ENCODE measurements around the gene DNAH9.

DNAH9 gene

DNA sequence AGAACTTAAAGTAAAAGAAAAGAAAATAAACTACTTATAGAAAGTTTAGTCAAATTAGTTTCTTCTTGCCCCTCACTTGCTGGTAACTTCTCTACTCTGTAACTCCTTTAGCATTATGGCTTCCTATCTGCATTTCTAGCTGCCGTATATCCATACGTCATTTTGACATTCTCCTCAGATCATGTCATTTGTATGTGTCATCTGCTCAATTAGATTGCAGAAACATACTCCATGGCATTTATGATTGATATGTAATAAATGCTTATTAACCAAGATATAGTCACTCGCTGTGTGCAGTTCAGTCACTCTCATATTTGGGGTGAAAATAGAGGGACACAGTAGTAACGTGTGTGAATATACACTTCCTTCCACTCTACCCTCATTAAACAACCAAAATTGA lies 295.6 kb downstream of the DNAH9 start:
- no peak for TF ChIP-seq EZH2phosphoT487 (IDR thresholded peaks at IDR 0.05; ENCODE audit: low read depth)
- no peak for TF ChIP-seq CTCF (IDR thresholded peaks at IDR 0.05; ENCODE audit: low read depth, low read length)
- H3K27me3 ChIP-seq (ENCODE audit: low read depth, low read length), result no peaks in the 10 kb centered on the region; the same call in 1 of the 2 replicates
- no peaks in the 10 kb centered on the region for H4K20me1 ChIP-seq (ENCODE audit: insufficient read depth, low read length)
- no peaks in the 10 kb centered on the region for H3K4me1 ChIP-seq (ENCODE audit: low read length)
- H3K4me2 ChIP-seq (ENCODE audit: low read length), result no peak overlapping the region
- H3K27ac ChIP-seq (ENCODE audit: low read length), result no peak overlapping the region
- H3K79me2 ChIP-seq (ENCODE audit: low read length), result no peaks in the 10 kb centered on the region
- no peaks in the 10 kb centered on the region for H3K36me3 ChIP-seq (replicated peaks; ENCODE audit: low read depth, low read length)
- no peaks in the 10 kb centered on the region for H3K9me3 ChIP-seq (ENCODE audit: insufficient read depth, low read length)
- no peak overlapping the region for H2AFZ ChIP-seq (ENCODE audit: low read depth, low read length)
- no peak overlapping the region for H3K4me3 ChIP-seq (ENCODE audit: low read length)
- H3K9ac ChIP-seq (ENCODE audit: low read length), result no peak overlapping the region

- H3K79me2 ChIP-seq (ENCODE audit: low read length), result no peaks in the 10 kb centered on the region
- H3K4me3 ChIP-seq (ENCODE audit: low read length), result no peak overlapping the region
- H3K4me2 ChIP-seq (ENCODE audit: low read length), result no peak overlapping the region
- H3K36me3 ChIP-seq (replicated peaks; ENCODE audit: low read depth, low read length), result no peaks in the 10 kb centered on the region
- no peak overlapping the region for H3K9ac ChIP-seq (ENCODE audit: low read length)
- H3K4me1 ChIP-seq (ENCODE audit: low read length), result no peaks in the 10 kb centered on the region
- H2AFZ ChIP-seq (ENCODE audit: low read depth, low read length), result no peak overlapping the region
- no peaks in the 10 kb centered on the region for H3K27me3 ChIP-seq (ENCODE audit: low read depth, low read length)
- H3K9me3 ChIP-seq (ENCODE audit: insufficient read depth, low read length), result no peaks in the 10 kb centered on the region
- H4K20me1 ChIP-seq (ENCODE audit: insufficient read depth, low read length), result no peaks in the 10 kb centered on the region
- no peak overlapping the region for H3K27ac ChIP-seq (ENCODE audit: low read length)
- TF ChIP-seq CTCF (IDR thresholded peaks at IDR 0.05; ENCODE audit: low read depth, low read length) (no peak), EZH2phosphoT487 (IDR thresholded peaks at IDR 0.05; ENCODE audit: low read depth) (no peak)
These were observed 297.9 kb downstream of the DNAH9 start for GRCh38 chr17:11896199-11896598.

- TF ChIP-seq CTCF (IDR thresholded peaks at IDR 0.05; ENCODE audit: low read depth, low read length) (no peak), EZH2phosphoT487 (IDR thresholded peaks at IDR 0.05; ENCODE audit: low read depth) (no peak)
- Histone ChIP-seq H3K36me3 (replicated peaks; ENCODE audit: low read depth, low read length) (no peaks in the 10 kb centered on the region), H3K27ac (ENCODE audit: low read length) (no peak overlapping the region)
These were observed 300.4 kb downstream of the DNAH9 start for GRCh38 chr17:11898526-11899235.

GRCh38 chr17:11899537-11899942 lies 301.3 kb downstream of the DNAH9 start:
- no peak overlapping the region for H3K4me2 ChIP-seq (ENCODE audit: low read length)
- H3K27me3 ChIP-seq (ENCODE audit: low read depth, low read length), result no peaks in the 10 kb centered on the region
- no peaks in the 10 kb centered on the region for H3K79me2 ChIP-seq (ENCODE audit: low read length)
- no peak overlapping the region for H3K4me3 ChIP-seq (ENCODE audit: low read length)
- H3K9ac ChIP-seq (ENCODE audit: low read length), result no peak overlapping the region
- no peaks in the 10 kb centered on the region for H4K20me1 ChIP-seq (ENCODE audit: insufficient read depth, low read length)
- no peak for TF ChIP-seq EZH2phosphoT487 (IDR thresholded peaks at IDR 0.05; ENCODE audit: low read depth)
- TF ChIP-seq CTCF (IDR thresholded peaks at IDR 0.05; ENCODE audit: low read depth, low read length), result peak; percentile 17; the same call in 1 of the 2 replicates
- no peaks in the 10 kb centered on the region for H3K36me3 ChIP-seq (replicated peaks; ENCODE audit: low read depth, low read length)
- H3K4me1 ChIP-seq (ENCODE audit: low read length), result no peaks in the 10 kb centered on the region
- H2AFZ ChIP-seq (ENCODE audit: low read depth, low read length), result no peak overlapping the region
- H3K27ac ChIP-seq (ENCODE audit: low read length), result no peak overlapping the region
- H3K9me3 ChIP-seq (ENCODE audit: insufficient read depth, low read length), result no peaks in the 10 kb centered on the region

More at GRCh38 chr17:11898526-11899235, 300.4 kb downstream of the DNAH9 start:
- no peaks in the 10 kb centered on the region for H3K9me3 ChIP-seq (ENCODE audit: insufficient read depth, low read length)
- H3K4me2 ChIP-seq (ENCODE audit: low read length), result no peak overlapping the region
- H3K4me3 ChIP-seq (ENCODE audit: low read length), result no peak overlapping the region
- H3K4me1 ChIP-seq (ENCODE audit: low read length), result no peaks in the 10 kb centered on the region
- no peaks in the 10 kb centered on the region for H3K27me3 ChIP-seq (ENCODE audit: low read depth, low read length)
- no peak overlapping the region for H2AFZ ChIP-seq (ENCODE audit: low read depth, low read length)
- H3K79me2 ChIP-seq (ENCODE audit: low read length), result no peaks in the 10 kb centered on the region
- H4K20me1 ChIP-seq (ENCODE audit: insufficient read depth, low read length), result no peaks in the 10 kb centered on the region
- no peak overlapping the region for H3K9ac ChIP-seq (ENCODE audit: low read length)

All from OCI-LY3 (cell line).